GM23338 (cell line): ENCODE measurements around the gene ZNF836. TPM values are rescaled to one million over a fixed set of nuclear protein-coding genes. Genes with fewer than 3 reads are reported as not detected.
A peak's percentile ranks its signal among the peaks of the same experiment; 100 is the strongest.

ENCODE experiments used
- ATAC-seq: fragments of 200-7000 bp; cut with Tn5 transposase; 3 replicates; pipeline ENCODE4 v1.9.1; 2020
- DNase-seq: peaks from one replicate; pipeline ENCODE4 v3.0.0-alpha.2; 2015; ENCODE audit warnings: low spot score
- H2AFZ ChIP-seq: fragments of 200-600 bp; sonication (generic); 2 replicates; pipeline ENCODE4 v1.8.0; 2016; ENCODE audit warnings: antibody characterized with exemption, mild to moderate bottlenecking, moderate library complexity
- H3F3A ChIP-seq: fragments of 200-600 bp; sonication (generic); replicated peaks from 2 replicates; pipeline ENCODE4 v1.8.0; 2017; ENCODE audit warnings: antibody characterized with exemption, mixed run types, low read depth
- H3K27ac ChIP-seq: fragments of 200-600 bp; sonication (generic); 2 replicates; pipeline ENCODE4 v1.6.1; 2016; ENCODE audit warnings: low read depth
- H3K27me3 ChIP-seq: fragments of 200-600 bp; sonication (generic); 2 replicates; pipeline ENCODE4 v1.8.0; 2016; ENCODE audit warnings: mild to moderate bottlenecking, mixed run types, moderate library complexity; ENCODE audit not compliant: insufficient read depth
- H3K36me3 ChIP-seq: fragments of 200-600 bp; sonication (generic); 2 replicates; pipeline ENCODE4 v1.8.0; 2016; ENCODE audit warnings: mild to moderate bottlenecking; ENCODE audit not compliant: insufficient read depth
- H3K4me1 ChIP-seq: fragments of 200-600 bp; sonication (generic); 2 replicates; pipeline ENCODE4 v1.8.0; 2016; ENCODE audit warnings: mild to moderate bottlenecking, moderate library complexity; ENCODE audit not compliant: insufficient read depth
- H3K4me2 ChIP-seq: fragments of 200-600 bp; sonication (generic); 2 replicates; pipeline ENCODE4 v1.7.1; 2017; ENCODE audit warnings: mixed run types
- H3K4me3 ChIP-seq: fragments of 200-600 bp; sonication (generic); 2 replicates; pipeline ENCODE4 v1.6.1; 2016; ENCODE audit warnings: mixed run types
- H3K79me2 ChIP-seq: fragments of 200-600 bp; sonication (generic); replicated peaks from 2 replicates; pipeline ENCODE4 v1.8.0; 2017; ENCODE audit warnings: mild to moderate bottlenecking; ENCODE audit not compliant: insufficient read depth
- H3K9me2 ChIP-seq: fragments of 200-600 bp; sonication (generic); 2 replicates; pipeline ENCODE4 v1.8.0; 2017; ENCODE audit not compliant: insufficient read depth
- H4K20me1 ChIP-seq: fragments of 200-600 bp; sonication (generic); replicated peaks from 2 replicates; pipeline ENCODE4 v1.8.0; 2017; ENCODE audit warnings: mild to moderate bottlenecking; ENCODE audit not compliant: insufficient read depth
- H3K27ac Mint-ChIP-seq: 2 replicates; pipeline ENCODE4 v1.8.0; 2020; ENCODE audit warnings: inconsistent platforms, mild to moderate bottlenecking, moderate library complexity, mixed read lengths
- H3K27me3 Mint-ChIP-seq: 3 replicates; pipeline ENCODE4 v1.8.0; 2022; ENCODE audit warnings: low read depth, mild to moderate bottlenecking, moderate library complexity, mixed read lengths, inconsistent platforms; ENCODE audit not compliant: insufficient read depth, poor library complexity
- H3K36me3 Mint-ChIP-seq: 3 replicates; pipeline ENCODE4 v1.8.0; 2021; ENCODE audit warnings: low read depth, mild to moderate bottlenecking, inconsistent platforms, moderate library complexity, mixed read lengths
- H3K4me1 Mint-ChIP-seq: 3 replicates; pipeline ENCODE4 v1.8.0; 2020; ENCODE audit warnings: mild to moderate bottlenecking, inconsistent platforms, mixed read lengths
- H3K4me3 Mint-ChIP-seq: 3 replicates; pipeline ENCODE4 v1.8.0; 2021; ENCODE audit warnings: moderate library complexity, mild to moderate bottlenecking, inconsistent platforms, mixed read lengths
- H3K9me3 Mint-ChIP-seq: 3 replicates; pipeline ENCODE4 v1.8.0; 2020; ENCODE audit warnings: moderate library complexity, mild to moderate bottlenecking, inconsistent platforms, mixed read lengths
- CREB1 ChIP-seq: fragments of 250-450 bp; sonication (Bioruptor Pico); IDR thresholded peaks from 2 replicates; pipeline ENCODE4 v1.5.0; 2020; ENCODE audit warnings: low read depth, mild to moderate bottlenecking, moderate library complexity
- EZH2 ChIP-seq: fragments of 200-600 bp; sonication (generic); IDR thresholded peaks from one replicate; pipeline ENCODE4 v1.8.0; 2017; ENCODE audit warnings: antibody characterized with exemption, mild to moderate bottlenecking, low read depth; ENCODE audit not compliant: unreplicated experiment
- EZH2phosphoT487 ChIP-seq: fragments of 200-600 bp; sonication (generic); IDR thresholded peaks from one replicate; pipeline ENCODE4 v1.8.1; 2018; ENCODE audit warnings: antibody characterized with exemption; ENCODE audit not compliant: unreplicated experiment
- JUNB ChIP-seq: IDR thresholded peaks from one replicate; pipeline ENCODE4 v1.6.1; 2016; ENCODE audit warnings: antibody characterized with exemption; ENCODE audit not compliant: unreplicated experiment
- NANOG ChIP-seq: IDR thresholded peaks from 2 replicates; pipeline ENCODE4 v1.6.1; 2016; ENCODE audit warnings: antibody characterized with exemption, borderline replicate concordance
- POLR2AphosphoS5 ChIP-seq: IDR thresholded peaks from 2 replicates; pipeline ENCODE4 v1.6.1; 2016; ENCODE audit warnings: antibody characterized with exemption, low read depth
- STAT1 ChIP-seq: IDR thresholded peaks from one replicate; pipeline ENCODE4 v1.6.1; 2016; ENCODE audit warnings: antibody characterized with exemption; ENCODE audit not compliant: unreplicated experiment
- ZNF114 ChIP-seq: fragments of 250-450 bp; sonication (Bioruptor Pico); IDR thresholded peaks from 2 replicates; pipeline ENCODE4 v1.5.0; 2020; ENCODE audit warnings: mild to moderate bottlenecking, moderate library complexity
- ZNF331 ChIP-seq: fragments of 250-450 bp; sonication (Bioruptor Pico); IDR thresholded peaks from 2 replicates; pipeline ENCODE4 v1.5.0; 2020; ENCODE audit warnings: low read depth, mild to moderate bottlenecking, moderate library complexity
- polyA plus RNA-seq: library from polyadenylated mRNA; unstranded; fragments of >200 nt; fragmentation: Nextera tagmentation; extraction: Ambion mirVana; gene quantifications from 2 replicates; pipeline ENCODE4 v1.2.1, GENCODE V29; 2016
- total RNA-seq: library from RNA; depleted of rRNA; stranded (reverse); fragments of >200 nt; shearing (Covaris generic); gene quantifications from 2 replicates; pipeline ENCODE4 v1.2.3, GENCODE V29; 2014
- TF ChIP-seq, protein P1 (sequence below), 2 experiments: fragments of 200-600 bp in 1 of 2; sonication (generic) in 1 of 2; conservative IDR thresholded peaks; 2 replicates each; pipeline versions ENCODE4 v1.5.1 to v1.6.1; 2016 to 2017; ENCODE audit warnings: antibody characterized with exemption in 2 of 2, low read depth in 2 of 2, mild to moderate bottlenecking in 2 of 2, moderate library complexity in 1 of 2
- TF ChIP-seq, protein P2 (sequence below): IDR thresholded peaks from 2 replicates; pipeline ENCODE4 v1.6.1; 2016; ENCODE audit warnings: antibody characterized with exemption

ZNF836 gene
- total and polyA plus RNA-seq, 2 experiments from 2014 or later: 11.8 to 18.6 TPM

DNA sequence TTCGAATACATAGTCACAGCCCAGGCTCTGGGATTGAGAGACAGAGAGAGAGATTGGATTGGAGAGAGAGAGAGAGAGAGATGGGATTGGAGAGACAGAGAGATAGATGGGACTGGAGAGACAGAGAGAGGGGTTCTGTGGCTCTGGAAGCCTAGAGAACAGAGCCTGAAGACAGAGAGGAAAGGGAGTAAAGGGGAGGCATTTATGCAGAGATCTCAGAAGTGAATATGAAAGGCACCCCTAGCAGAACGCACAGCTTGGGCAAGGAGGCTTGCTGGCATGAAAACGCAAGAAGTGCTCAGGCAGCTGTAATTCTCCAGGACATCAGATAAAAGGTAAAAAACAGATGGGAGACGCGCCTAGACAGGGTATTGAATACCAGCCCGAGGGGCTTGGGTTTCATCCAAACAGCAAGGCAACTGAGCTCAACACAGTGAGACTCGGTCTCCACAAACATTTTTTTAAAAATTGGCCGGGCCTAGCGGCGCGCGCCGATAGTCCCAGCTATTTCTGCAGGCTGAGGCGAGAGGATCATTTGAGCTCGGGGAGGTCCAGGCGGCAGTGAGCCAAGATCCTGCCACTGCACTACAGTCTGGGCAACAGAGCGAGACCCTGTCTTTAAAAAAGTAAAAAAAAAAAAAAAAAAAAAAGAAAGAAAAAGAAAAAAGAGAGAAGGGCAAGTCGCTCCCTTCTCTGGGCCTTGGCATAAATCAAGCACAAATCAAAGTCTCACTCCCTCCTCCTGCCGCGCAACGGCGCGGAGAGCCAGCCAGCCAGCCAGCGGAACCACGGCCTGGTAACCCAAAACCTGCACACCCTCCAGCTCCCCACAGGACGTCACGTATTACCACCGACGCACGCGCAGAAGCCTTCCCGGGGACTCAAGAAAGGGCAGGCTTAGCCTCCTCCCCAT lies 17.7 kb upstream of the ZNF836 start:
- Histone ChIP-seq H3K4me1 (peaks cover 18% of the 10 kb centered on the region), H3K36me3 (peaks cover 8% of the 10 kb centered on the region; the same call in 1 of the 2 replicates), H3K4me3 (peak overlapping the region; percentile 51), H3K9me2 (no peaks in the 10 kb centered on the region), H2AFZ (no peak overlapping the region), H3K27ac (peak overlapping the region; percentile 83), H3K4me2 (peak overlapping the region; percentile 79), H3F3A (no peaks in the 10 kb centered on the region; the same call in 1 of the 2 replicates), H3K79me2 (peaks cover 38% of the 10 kb centered on the region), H3K27me3 (no peaks in the 10 kb centered on the region), H4K20me1 (peaks cover 4% of the 10 kb centered on the region)
- peak overlapping the region; percentile 92 for H3K27ac Mint-ChIP-seq
- peak overlapping the region; percentile 99 for H3K4me3 Mint-ChIP-seq
- H3K36me3 Mint-ChIP-seq: peaks cover 25% of the 10 kb centered on the region
- TF ChIP-seq POLR2AphosphoS5 (peak; percentile 42; the same call in 1 of the 2 replicates), CREB1 (CRISPR knock-in tag) (0 out of 2 replicates have a peak, but pooled peaks have one; percentile 48), ZNF331 (no peak)
- TF ChIP-seq, protein P1, sequence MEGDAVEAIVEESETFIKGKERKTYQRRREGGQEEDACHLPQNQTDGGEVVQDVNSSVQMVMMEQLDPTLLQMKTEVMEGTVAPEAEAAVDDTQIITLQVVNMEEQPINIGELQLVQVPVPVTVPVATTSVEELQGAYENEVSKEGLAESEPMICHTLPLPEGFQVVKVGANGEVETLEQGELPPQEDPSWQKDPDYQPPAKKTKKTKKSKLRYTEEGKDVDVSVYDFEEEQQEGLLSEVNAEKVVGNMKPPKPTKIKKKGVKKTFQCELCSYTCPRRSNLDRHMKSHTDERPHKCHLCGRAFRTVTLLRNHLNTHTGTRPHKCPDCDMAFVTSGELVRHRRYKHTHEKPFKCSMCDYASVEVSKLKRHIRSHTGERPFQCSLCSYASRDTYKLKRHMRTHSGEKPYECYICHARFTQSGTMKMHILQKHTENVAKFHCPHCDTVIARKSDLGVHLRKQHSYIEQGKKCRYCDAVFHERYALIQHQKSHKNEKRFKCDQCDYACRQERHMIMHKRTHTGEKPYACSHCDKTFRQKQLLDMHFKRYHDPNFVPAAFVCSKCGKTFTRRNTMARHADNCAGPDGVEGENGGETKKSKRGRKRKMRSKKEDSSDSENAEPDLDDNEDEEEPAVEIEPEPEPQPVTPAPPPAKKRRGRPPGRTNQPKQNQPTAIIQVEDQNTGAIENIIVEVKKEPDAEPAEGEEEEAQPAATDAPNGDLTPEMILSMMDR (conservative IDR thresholded peaks at IDR 0.05; ENCODE audit: low read depth in 2 of 2): no peak
- TF ChIP-seq, protein P2, sequence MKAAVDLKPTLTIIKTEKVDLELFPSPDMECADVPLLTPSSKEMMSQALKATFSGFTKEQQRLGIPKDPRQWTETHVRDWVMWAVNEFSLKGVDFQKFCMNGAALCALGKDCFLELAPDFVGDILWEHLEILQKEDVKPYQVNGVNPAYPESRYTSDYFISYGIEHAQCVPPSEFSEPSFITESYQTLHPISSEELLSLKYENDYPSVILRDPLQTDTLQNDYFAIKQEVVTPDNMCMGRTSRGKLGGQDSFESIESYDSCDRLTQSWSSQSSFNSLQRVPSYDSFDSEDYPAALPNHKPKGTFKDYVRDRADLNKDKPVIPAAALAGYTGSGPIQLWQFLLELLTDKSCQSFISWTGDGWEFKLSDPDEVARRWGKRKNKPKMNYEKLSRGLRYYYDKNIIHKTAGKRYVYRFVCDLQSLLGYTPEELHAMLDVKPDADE: 0 out of 2 replicates have a peak, but pooled peaks have one; percentile 8
- H3K9me3 Mint-ChIP-seq: no peaks in the 10 kb centered on the region; the same call in 1 of the 3 replicates
- DNase-seq: peak; percentile 66
- ATAC-seq: peak; percentile 20
- peaks cover 9% of the 10 kb centered on the region for H3K27me3 Mint-ChIP-seq
- H3K4me1 Mint-ChIP-seq: peaks cover 26% of the 10 kb centered on the region

DNA sequence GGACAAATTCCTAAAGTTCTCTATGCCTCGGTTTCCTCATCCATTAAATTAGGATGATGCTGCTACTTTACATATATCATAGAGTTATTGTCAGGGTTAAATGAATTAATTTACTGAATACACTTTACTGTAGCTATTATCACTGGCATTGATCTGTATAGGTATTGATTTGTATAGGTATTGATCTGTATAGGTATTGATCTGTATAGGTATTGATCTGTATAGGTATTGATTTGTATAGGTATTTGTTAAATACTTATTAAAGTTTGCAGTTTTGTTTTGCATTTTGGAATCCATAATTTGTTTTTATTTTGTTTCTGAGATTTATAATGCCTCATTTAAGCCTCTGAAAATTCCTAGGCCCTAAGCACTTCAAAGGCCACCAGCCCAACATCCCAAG lies 16.0 kb upstream of the ZNF836 start:
- Histone ChIP-seq H3K27ac (no peak overlapping the region), H3K9me2 (no peaks in the 10 kb centered on the region), H3K27me3 (no peaks in the 10 kb centered on the region), H2AFZ (no peak overlapping the region), H3K79me2 (peaks cover 21% of the 10 kb centered on the region), H3F3A (no peaks in the 10 kb centered on the region; the same call in 1 of the 2 replicates), H3K4me3 (no peak overlapping the region), H3K36me3 (peaks cover under 1% of the 10 kb centered on the region; the same call in 1 of the 2 replicates), H4K20me1 (peaks cover 2% of the 10 kb centered on the region; the same call in 1 of the 2 replicates), H3K4me2 (no peak overlapping the region), H3K4me1 (peaks cover 18% of the 10 kb centered on the region)
- peaks cover 12% of the 10 kb centered on the region; the same call in 2 of the 3 replicates for H3K36me3 Mint-ChIP-seq
- H3K27ac Mint-ChIP-seq: no peak overlapping the region
- H3K27me3 Mint-ChIP-seq: peaks cover 9% of the 10 kb centered on the region
- peaks cover 19% of the 10 kb centered on the region for H3K4me1 Mint-ChIP-seq
- no peaks in the 10 kb centered on the region; the same call in 1 of the 3 replicates for H3K9me3 Mint-ChIP-seq
- DNase-seq (no peak), ATAC-seq (no peak)
- H3K4me3 Mint-ChIP-seq: no peak overlapping the region
- no peak for TF ChIP-seq EZH2
- TF ChIP-seq ZNF114 (CRISPR knock-in tag): no peak
- TF ChIP-seq EZH2phosphoT487: no peak
- TF ChIP-seq CREB1 (CRISPR knock-in tag): no peak
- TF ChIP-seq POLR2AphosphoS5: no peak
- TF ChIP-seq, protein P1 (conservative IDR thresholded peaks at IDR 0.05; ENCODE audit: low read depth in 2 of 2): no peak
- TF ChIP-seq JUNB: no peak
- TF ChIP-seq, protein P2: no peak
- TF ChIP-seq NANOG: no peak
- TF ChIP-seq STAT1: no peak
